Colonic mucosa (tissue), 4 donors: ENCODE results near the gene SNAPC4. TPM values are rescaled to one million over a fixed set of nuclear protein-coding genes. Genes with fewer than 3 reads are reported as not detected.
"Not testable (repeated sequence)": the region's sequence is repeated elsewhere in the genome, so short reads cannot be mapped to it uniquely, and the experiment has no call there.

Experiments
- DNase-seq: peaks from one replicate; pipeline ENCODE4 v3.0.0-alpha.2; 2020
- H3K27ac ChIP-seq: fragments of 200-600 bp; one replicate; pipeline ENCODE4 v1.8.0; 2021
- H3K27me3 ChIP-seq: fragments of 200-600 bp; one replicate; pipeline ENCODE4 v1.8.0; 2021
- H3K36me3 ChIP-seq: fragments of 200-600 bp; one replicate; pipeline ENCODE4 v1.8.0; 2021
- H3K4me1 ChIP-seq: fragments of 200-600 bp; one replicate; pipeline ENCODE4 v1.8.0; 2021; ENCODE audit warnings: mild to moderate bottlenecking
- H3K4me3 ChIP-seq: fragments of 200-600 bp; one replicate; pipeline ENCODE4 v1.8.0; 2021
- H3K9ac ChIP-seq, 2 donors: one replicate each; pipeline ENCODE4 v1.7.0; 2013; ENCODE audit warnings: control low read depth in 2 of 2, low read depth in 2 of 2, low read length in 2 of 2
- H3K9me3 ChIP-seq: fragments of 200-600 bp; one replicate; pipeline ENCODE4 v1.8.0; 2021
- CTCF ChIP-seq: fragments of 200-600 bp; IDR thresholded peaks from one replicate; pipeline ENCODE4 v1.8.0; 2022; ENCODE audit warnings: antibody characterized with exemption, mild to moderate bottlenecking
- intact Hi-C: fragments of 100-400 bp; cut with DNase I; formaldehyde crosslinking; loops from one replicate; pipeline ENCODE4 v1.14.1; 2022
- total RNA-seq, 2 donors: library from RNA; stranded (reverse); fragmentation: NEBNext Ultra II Directional in 1 of 2; extraction: Animal tissue kit (Norgen Biotek cat#: 25700) in 1 of 2; gene quantifications; one replicate each; pipeline ENCODE4 v1.2.1, GENCODE V29; 2021
- donor health status: healthy.
- donor health status: DM: no; HTN: no; CAD: no.
- donor health status: DM: no; HTN: no; CAD: no.

The SNAPC4 gene
- total RNA-seq, 2 donors from 2014 or later = 6.0 to 9.7 TPM

DNA sequence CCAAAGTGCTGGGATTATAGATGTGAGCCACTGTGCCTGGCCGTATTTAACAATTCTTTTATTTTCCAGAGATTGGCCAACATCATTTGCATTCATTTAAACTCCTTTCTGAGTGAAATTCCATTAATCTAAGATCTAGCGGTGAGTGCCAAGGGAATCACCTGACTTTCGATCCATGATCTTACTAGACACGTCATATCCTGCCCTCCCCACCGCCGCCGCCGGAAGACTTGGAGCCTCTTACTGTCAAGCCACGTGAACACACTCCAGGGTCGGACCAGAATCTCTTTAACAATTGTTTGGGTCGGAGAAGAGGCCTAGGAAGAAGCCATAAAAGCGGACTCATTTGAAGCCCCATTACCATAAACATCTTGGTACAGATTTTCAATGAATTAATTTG is 26.8 kb upstream of the SNAPC4 start:
- H3K27me3 ChIP-seq = no peaks in the 10 kb centered on the region
- no peak for DNase-seq
- no peaks in the 10 kb centered on the region for H3K4me1 ChIP-seq
- no peak overlapping the region for H3K27ac ChIP-seq
- H3K36me3 ChIP-seq = no peaks in the 10 kb centered on the region
- no peak overlapping the region for H3K9ac ChIP-seq
- no peaks in the 10 kb centered on the region for H3K9me3 ChIP-seq
- intact Hi-C loops = no loop called here
- no peak overlapping the region for H3K4me3 ChIP-seq
- no peak for TF ChIP-seq CTCF

- H3K9ac ChIP-seq, H3K4me3 ChIP-seq, DNase-seq, H3K27me3 ChIP-seq, intact Hi-C loops, H3K36me3 ChIP-seq, H3K4me1 ChIP-seq, H3K27ac ChIP-seq, H3K9me3 ChIP-seq: not testable (repeated sequence)
Observed at GRCh38 chr9:136425367-136425766, 25.4 kb upstream of the SNAPC4 start.

- no peak for DNase-seq
- Histone ChIP-seq H3K27ac (no peak overlapping the region), H3K9ac (no peak overlapping the region), H3K27me3 (no peaks in the 10 kb centered on the region), H3K4me3 (no peak overlapping the region), H3K36me3 (no peaks in the 10 kb centered on the region), H3K9me3 (no peaks in the 10 kb centered on the region), H3K4me1 (no peaks in the 10 kb centered on the region)
- TF ChIP-seq CTCF = no peak
- intact Hi-C loops = no loop called here
Observed at GRCh38 chr9:136424750-136425362, 24.9 kb upstream of the SNAPC4 start.

DNA sequence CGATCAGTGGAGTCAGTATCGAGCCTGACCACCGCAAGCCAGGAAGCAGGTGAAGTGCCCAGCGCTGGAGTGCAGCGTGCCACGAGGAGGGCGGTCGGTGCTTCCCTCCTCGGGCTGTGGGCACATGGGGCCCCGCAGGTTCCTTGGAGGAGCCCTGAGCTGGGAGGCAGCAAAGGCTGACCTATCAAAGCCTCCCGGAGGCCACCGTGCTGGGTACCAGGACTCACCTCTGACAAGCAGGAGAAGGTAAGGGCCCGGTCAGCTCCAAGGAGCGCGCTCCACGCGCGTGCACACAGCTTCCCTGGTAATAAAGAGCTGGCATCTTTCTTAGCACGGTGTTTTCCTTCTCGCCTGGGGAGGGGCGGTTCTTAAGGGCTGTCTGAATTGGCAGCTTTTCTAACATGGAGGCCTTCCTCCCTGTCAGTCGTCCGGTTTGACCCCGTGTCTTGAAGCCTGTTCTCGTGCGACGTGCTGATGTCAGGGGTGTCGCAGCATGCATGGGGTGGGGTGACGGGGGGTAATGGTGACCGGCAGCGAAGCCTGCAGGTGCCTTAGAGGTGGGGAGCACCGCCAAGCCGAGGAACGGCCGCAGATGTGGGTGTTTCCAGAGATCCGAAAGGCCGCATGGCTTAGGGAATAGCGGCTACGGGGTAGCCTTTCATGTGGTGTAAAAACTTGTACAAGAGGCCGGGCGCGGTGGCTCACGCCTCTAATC is 23.6 kb upstream of the SNAPC4 start:
- peaks cover 6% of the 10 kb centered on the region for H3K36me3 ChIP-seq
- H3K4me1 ChIP-seq = no peaks in the 10 kb centered on the region
- H3K9ac ChIP-seq = no peak overlapping the region
- no peaks in the 10 kb centered on the region for H3K9me3 ChIP-seq
- no peak overlapping the region for H3K4me3 ChIP-seq
- intact Hi-C loops = no loop called here
- no peak for TF ChIP-seq CTCF
- H3K27ac ChIP-seq = no peak overlapping the region
- no peaks in the 10 kb centered on the region for H3K27me3 ChIP-seq
- no peak for DNase-seq

- Histone ChIP-seq H3K9me3 (no peaks in the 10 kb centered on the region), H3K4me1 (no peaks in the 10 kb centered on the region), H3K27ac (no peak overlapping the region), H3K9ac (no peak overlapping the region), H3K4me3 (no peak overlapping the region), H3K36me3 (peaks cover 13% of the 10 kb centered on the region), H3K27me3 (no peaks in the 10 kb centered on the region)
- TF ChIP-seq CTCF = no peak
- intact Hi-C loops = no loop called here
- no peak for DNase-seq
Observed at GRCh38 chr9:136422876-136423275, 22.9 kb upstream of the SNAPC4 start.

GRCh38 chr9:136421791-136422190 is 21.8 kb upstream of the SNAPC4 start:
- intact Hi-C loops = no loop called here
- Histone ChIP-seq H3K27me3 (no peaks in the 10 kb centered on the region), H3K9me3 (no peaks in the 10 kb centered on the region), H3K36me3 (peaks cover 15% of the 10 kb centered on the region), H3K4me3 (no peak overlapping the region), H3K9ac (no peak overlapping the region), H3K27ac (no peak overlapping the region), H3K4me1 (no peaks in the 10 kb centered on the region)
- DNase-seq = no peak
- TF ChIP-seq CTCF = no peak
